Measurements from ENCODE around the gene TBX20. TPM values are rescaled to one million over a fixed set of nuclear protein-coding genes. Genes with fewer than 3 reads are reported as not detected.
A peak's percentile ranks its signal among the peaks of the same experiment; 100 is the strongest.
"Not testable (repeated sequence)": the region's sequence is repeated elsewhere in the genome, so short reads cannot be mapped to it uniquely, and the experiment has no call there.

TBX20 gene
- total RNA-seq, 1 experiment from 2014 or later = not detected

- in situ Hi-C loops (cut with HindIII; ENCODE audit: low sequenced_read_pairs); DNase-seq (ENCODE audit: low spot score): not testable (repeated sequence)
Measured at GRCh38 chr7:35229116-35229780, 24.7 kb downstream of the TBX20 start.

- in situ Hi-C loops (cut with HindIII; ENCODE audit: low sequenced_read_pairs); DNase-seq (ENCODE audit: low spot score): not testable (repeated sequence)
Measured at GRCh38 chr7:35228496-35229051, 25.3 kb downstream of the TBX20 start.

- DNase-seq (ENCODE audit: low spot score); in situ Hi-C loops (cut with HindIII; ENCODE audit: low sequenced_read_pairs): not testable (repeated sequence)
Measured at GRCh38 chr7:35227438-35227837, 26.5 kb downstream of the TBX20 start.

- in situ Hi-C loops (cut with HindIII; ENCODE audit: low sequenced_read_pairs); DNase-seq (ENCODE audit: low spot score): not testable (repeated sequence)
Measured at GRCh38 chr7:35222445-35222844, 31.5 kb downstream of the TBX20 start.

- in situ Hi-C loops (cut with HindIII; ENCODE audit: low sequenced_read_pairs); DNase-seq (ENCODE audit: low spot score): not testable (repeated sequence)
Measured at GRCh38 chr7:35220176-35220575, 33.7 kb downstream of the TBX20 start.

GRCh38 chr7:35216033-35216432 is 37.9 kb downstream of the TBX20 start:
- in situ Hi-C loops (cut with HindIII; ENCODE audit: low sequenced_read_pairs); DNase-seq (ENCODE audit: low spot score): not testable (repeated sequence)

- in situ Hi-C loops (cut with HindIII; ENCODE audit: low sequenced_read_pairs); DNase-seq (ENCODE audit: low spot score): not testable (repeated sequence)
Measured at GRCh38 chr7:35215063-35215462, 38.8 kb downstream of the TBX20 start.

GRCh38 chr7:35206924-35207323 is 47.0 kb downstream of the TBX20 start:
- in situ Hi-C loops (cut with HindIII; ENCODE audit: low sequenced_read_pairs); DNase-seq (ENCODE audit: low spot score): not testable (repeated sequence)

GRCh38 chr7:35204850-35205249 is 49.0 kb downstream of the TBX20 start:
- DNase-seq (ENCODE audit: low spot score); in situ Hi-C loops (cut with HindIII; ENCODE audit: low sequenced_read_pairs): not testable (repeated sequence)

GRCh38 chr7:35204031-35204430 is 49.9 kb downstream of the TBX20 start:
- in situ Hi-C loops (cut with HindIII; ENCODE audit: low sequenced_read_pairs); DNase-seq (ENCODE audit: low spot score): not testable (repeated sequence)

GRCh38 chr7:35202353-35202752 is 51.5 kb downstream of the TBX20 start:
- in situ Hi-C loops (cut with HindIII; ENCODE audit: low sequenced_read_pairs); DNase-seq (ENCODE audit: low spot score): not testable (repeated sequence)

- DNase-seq (ENCODE audit: low spot score); in situ Hi-C loops (cut with HindIII; ENCODE audit: low sequenced_read_pairs): not testable (repeated sequence)
Measured at GRCh38 chr7:35200170-35200569, 53.7 kb downstream of the TBX20 start.

GRCh38 chr7:35198370-35199140 is 55.3 kb downstream of the TBX20 start:
- in situ Hi-C loops (cut with HindIII; ENCODE audit: low sequenced_read_pairs); DNase-seq (ENCODE audit: low spot score): not testable (repeated sequence)

GRCh38 chr7:35191571-35191970 is 62.3 kb downstream of the TBX20 start:
- in situ Hi-C loops (cut with HindIII; ENCODE audit: low sequenced_read_pairs) = not testable (repeated sequence)

GRCh38 chr7:35190146-35190773 is 63.6 kb downstream of the TBX20 start:
- in situ Hi-C loops (cut with HindIII; ENCODE audit: low sequenced_read_pairs); DNase-seq (ENCODE audit: low spot score): not testable (repeated sequence)

More at GRCh38 chr7:35191571-35191970, 62.3 kb downstream of the TBX20 start:
- DNase-seq (ENCODE audit: low spot score) = not testable (repeated sequence)

GRCh38 chr7:35186751-35187150 is 67.1 kb downstream of the TBX20 start:
- in situ Hi-C loops (cut with HindIII; ENCODE audit: low sequenced_read_pairs) = not testable (repeated sequence)
- peak; percentile 74 for DNase-seq (ENCODE audit: low spot score)

- in situ Hi-C loops (cut with HindIII; ENCODE audit: low sequenced_read_pairs) = no loop called here
- DNase-seq (ENCODE audit: low spot score) = peak; percentile 85
Measured at GRCh38 chr7:35185908-35186731, 67.8 kb downstream of the TBX20 start.

GRCh38 chr7:35185578-35185907 is 68.4 kb downstream of the TBX20 start:
- in situ Hi-C loops (cut with HindIII; ENCODE audit: low sequenced_read_pairs); DNase-seq (ENCODE audit: low spot score): not testable (repeated sequence)

- DNase-seq (ENCODE audit: low spot score); in situ Hi-C loops (cut with HindIII; ENCODE audit: low sequenced_read_pairs): not testable (repeated sequence)
Measured at GRCh38 chr7:35184961-35185360, 68.9 kb downstream of the TBX20 start.

Data from G401 (cell line).